HG02759 (cell line): Measurements from ENCODE around the gene COL19A1.
A peak's percentile ranks its signal among the peaks of the same experiment; 100 is the strongest.
"Not testable (repeated sequence)": the region's sequence is repeated elsewhere in the genome, so short reads cannot be mapped to it uniquely, and the experiment has no call there.

ENCODE experiments used
- ATAC-seq: cut with Tn5 transposase; IDR thresholded peaks from one replicate; pipeline ENCODE4 v1.9.1; 2021; ENCODE audit warnings: mild to moderate bottlenecking, moderate library complexity; ENCODE audit not compliant: unreplicated experiment

Gene COL19A1

GRCh38 chr6:69865126-69865525 lies 1.2 kb upstream of the COL19A1 start:
- ATAC-seq: no peak

GRCh38 chr6:69866770-69867638 lies 648 bp downstream of the COL19A1 start:
- peak; percentile 69 for ATAC-seq

- ATAC-seq: no peak
These were observed 1.3 kb downstream of the COL19A1 start for GRCh38 chr6:69867639-69867976.

- no peak for ATAC-seq
These were observed 2.0 kb downstream of the COL19A1 start for GRCh38 chr6:69868252-69868804.

- no peak for ATAC-seq
These were observed 2.6 kb downstream of the COL19A1 start for GRCh38 chr6:69868961-69869360.

- ATAC-seq: no peak
These were observed 4.8 kb downstream of the COL19A1 start for GRCh38 chr6:69871107-69871506.

GRCh38 chr6:69873291-69873690 lies 6.9 kb downstream of the COL19A1 start:
- ATAC-seq: no peak

GRCh38 chr6:69875715-69876114 lies 9.4 kb downstream of the COL19A1 start:
- ATAC-seq: no peak

GRCh38 chr6:69878795-69879194 lies 12.4 kb downstream of the COL19A1 start:
- ATAC-seq: no peak

GRCh38 chr6:69880601-69881000 lies 14.2 kb downstream of the COL19A1 start:
- ATAC-seq: peak; percentile 36

GRCh38 chr6:69881322-69882151 lies 15.2 kb downstream of the COL19A1 start:
- peak; percentile 91 for ATAC-seq

GRCh38 chr6:69883551-69883950 lies 17.2 kb downstream of the COL19A1 start:
- no peak for ATAC-seq

- no peak for ATAC-seq
These were observed 17.9 kb downstream of the COL19A1 start for GRCh38 chr6:69884231-69884630.

- ATAC-seq: peak; percentile 62
These were observed 20.7 kb downstream of the COL19A1 start for GRCh38 chr6:69887026-69887425.

- peak; percentile 5 for ATAC-seq
These were observed 21.5 kb downstream of the COL19A1 start for GRCh38 chr6:69887714-69888345.

- no peak for ATAC-seq
These were observed 22.3 kb downstream of the COL19A1 start for GRCh38 chr6:69888482-69889233.

GRCh38 chr6:69889234-69889974 lies 23.0 kb downstream of the COL19A1 start:
- ATAC-seq: not testable (repeated sequence)

- not testable (repeated sequence) for ATAC-seq
These were observed 26.2 kb downstream of the COL19A1 start for GRCh38 chr6:69892561-69892960.

GRCh38 chr6:69893266-69893665 lies 26.9 kb downstream of the COL19A1 start:
- ATAC-seq: not testable (repeated sequence)
